ENCODE data around the gene ZNF362. TPM values are rescaled to one million over a fixed set of nuclear protein-coding genes. Genes with fewer than 3 reads are reported as not detected.

Gene ZNF362
- total and polyA plus RNA-seq, 2 of the 13 experiments (the other 11 are each of a cell fraction or from before 2014, with no cell fraction given) = 8.3 to 14.2 TPM

GRCh38 chr1:33347650-33347992 lies 91.3 kb downstream of the ZNF362 start (continued):
- TF ChIP-seq, protein P1, sequence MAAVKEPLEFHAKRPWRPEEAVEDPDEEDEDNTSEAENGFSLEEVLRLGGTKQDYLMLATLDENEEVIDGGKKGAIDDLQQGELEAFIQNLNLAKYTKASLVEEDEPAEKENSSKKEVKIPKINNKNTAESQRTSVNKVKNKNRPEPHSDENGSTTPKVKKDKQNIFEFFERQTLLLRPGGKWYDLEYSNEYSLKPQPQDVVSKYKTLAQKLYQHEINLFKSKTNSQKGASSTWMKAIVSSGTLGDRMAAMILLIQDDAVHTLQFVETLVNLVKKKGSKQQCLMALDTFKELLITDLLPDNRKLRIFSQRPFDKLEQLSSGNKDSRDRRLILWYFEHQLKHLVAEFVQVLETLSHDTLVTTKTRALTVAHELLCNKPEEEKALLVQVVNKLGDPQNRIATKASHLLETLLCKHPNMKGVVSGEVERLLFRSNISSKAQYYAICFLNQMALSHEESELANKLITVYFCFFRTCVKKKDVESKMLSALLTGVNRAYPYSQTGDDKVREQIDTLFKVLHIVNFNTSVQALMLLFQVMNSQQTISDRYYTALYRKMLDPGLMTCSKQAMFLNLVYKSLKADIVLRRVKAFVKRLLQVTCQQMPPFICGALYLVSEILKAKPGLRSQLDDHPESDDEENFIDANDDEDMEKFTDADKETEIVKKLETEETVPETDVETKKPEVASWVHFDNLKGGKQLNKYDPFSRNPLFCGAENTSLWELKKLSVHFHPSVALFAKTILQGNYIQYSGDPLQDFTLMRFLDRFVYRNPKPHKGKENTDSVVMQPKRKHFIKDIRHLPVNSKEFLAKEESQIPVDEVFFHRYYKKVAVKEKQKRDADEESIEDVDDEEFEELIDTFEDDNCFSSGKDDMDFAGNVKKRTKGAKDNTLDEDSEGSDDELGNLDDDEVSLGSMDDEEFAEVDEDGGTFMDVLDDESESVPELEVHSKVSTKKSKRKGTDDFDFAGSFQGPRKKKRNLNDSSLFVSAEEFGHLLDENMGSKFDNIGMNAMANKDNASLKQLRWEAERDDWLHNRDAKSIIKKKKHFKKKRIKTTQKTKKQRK (IDR thresholded peaks at IDR 0.05; ENCODE audit: low read length) = no peak
- TF ChIP-seq FLYWCH1 (CRISPR knock-in tag; IDR thresholded peaks at IDR 0.05) (no peak), ETV6 (CRISPR knock-in tag; conservative IDR thresholded peaks at IDR 0.05) (no peak), RXRB (CRISPR knock-in tag; IDR thresholded peaks at IDR 0.05; ENCODE audit: borderline replicate concordance) (no peak), ZNF264 (CRISPR knock-in tag; IDR thresholded peaks at IDR 0.05) (no peak), ZNF280B (CRISPR knock-in tag; IDR thresholded peaks at IDR 0.05; ENCODE audit: borderline replicate concordance) (no peak), ZIK1 (CRISPR knock-in tag; IDR thresholded peaks at IDR 0.05; ENCODE audit: borderline replicate concordance, low read depth) (no peak), ZNF678 (CRISPR knock-in tag; IDR thresholded peaks at IDR 0.05) (no peak), ZNF546 (CRISPR knock-in tag; conservative IDR thresholded peaks at IDR 0.05) (no peak), ZSCAN22 (CRISPR knock-in tag; IDR thresholded peaks at IDR 0.05) (no peak), SMARCE1 (IDR thresholded peaks at IDR 0.05; ENCODE audit: borderline replicate concordance) (no peak), BCL3 (CRISPR knock-in tag; IDR thresholded peaks at IDR 0.05) (no peak), SRY (CRISPR knock-in tag; IDR thresholded peaks at IDR 0.05) (no peak), CSRNP2 (CRISPR knock-in tag; conservative IDR thresholded peaks at IDR 0.05; ENCODE audit: low read depth) (no peak), LCORL (IDR thresholded peaks at IDR 0.05) (no peak), LCORL (CRISPR knock-in tag; IDR thresholded peaks at IDR 0.05) (no peak), FOXO1 (CRISPR knock-in tag; IDR thresholded peaks at IDR 0.05) (no peak), ZNF317 (CRISPR knock-in tag; IDR thresholded peaks at IDR 0.05) (no peak)
- TF ChIP-seq, protein P2, sequence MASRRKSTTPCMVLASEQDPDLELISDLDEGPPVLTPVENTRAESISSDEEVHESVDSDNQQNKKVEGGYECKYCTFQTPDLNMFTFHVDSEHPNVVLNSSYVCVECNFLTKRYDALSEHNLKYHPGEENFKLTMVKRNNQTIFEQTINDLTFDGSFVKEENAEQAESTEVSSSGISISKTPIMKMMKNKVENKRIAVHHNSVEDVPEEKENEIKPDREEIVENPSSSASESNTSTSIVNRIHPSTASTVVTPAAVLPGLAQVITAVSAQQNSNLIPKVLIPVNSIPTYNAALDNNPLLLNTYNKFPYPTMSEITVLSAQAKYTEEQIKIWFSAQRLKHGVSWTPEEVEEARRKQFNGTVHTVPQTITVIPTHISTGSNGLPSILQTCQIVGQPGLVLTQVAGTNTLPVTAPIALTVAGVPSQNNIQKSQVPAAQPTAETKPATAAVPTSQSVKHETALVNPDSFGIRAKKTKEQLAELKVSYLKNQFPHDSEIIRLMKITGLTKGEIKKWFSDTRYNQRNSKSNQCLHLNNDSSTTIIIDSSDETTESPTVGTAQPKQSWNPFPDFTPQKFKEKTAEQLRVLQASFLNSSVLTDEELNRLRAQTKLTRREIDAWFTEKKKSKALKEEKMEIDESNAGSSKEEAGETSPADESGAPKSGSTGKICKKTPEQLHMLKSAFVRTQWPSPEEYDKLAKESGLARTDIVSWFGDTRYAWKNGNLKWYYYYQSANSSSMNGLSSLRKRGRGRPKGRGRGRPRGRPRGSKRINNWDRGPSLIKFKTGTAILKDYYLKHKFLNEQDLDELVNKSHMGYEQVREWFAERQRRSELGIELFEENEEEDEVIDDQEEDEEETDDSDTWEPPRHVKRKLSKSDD (CRISPR knock-in tag; IDR thresholded peaks at IDR 0.05; ENCODE audit: low read depth) = no peak
- TF ChIP-seq, protein P3, sequence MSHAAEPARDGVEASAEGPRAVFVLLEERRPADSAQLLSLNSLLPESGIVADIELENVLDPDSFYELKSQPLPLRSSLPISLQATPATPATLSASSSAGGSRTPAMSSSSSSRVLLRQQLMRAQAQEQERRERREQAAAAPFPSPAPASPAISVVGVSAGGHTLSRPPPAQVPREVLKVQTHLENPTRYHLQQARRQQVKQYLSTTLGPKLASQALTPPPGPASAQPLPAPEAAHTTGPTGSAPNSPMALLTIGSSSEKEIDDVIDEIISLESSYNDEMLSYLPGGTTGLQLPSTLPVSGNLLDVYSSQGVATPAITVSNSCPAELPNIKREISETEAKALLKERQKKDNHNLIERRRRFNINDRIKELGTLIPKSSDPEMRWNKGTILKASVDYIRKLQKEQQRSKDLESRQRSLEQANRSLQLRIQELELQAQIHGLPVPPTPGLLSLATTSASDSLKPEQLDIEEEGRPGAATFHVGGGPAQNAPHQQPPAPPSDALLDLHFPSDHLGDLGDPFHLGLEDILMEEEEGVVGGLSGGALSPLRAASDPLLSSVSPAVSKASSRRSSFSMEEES (CRISPR knock-in tag; IDR thresholded peaks at IDR 0.05) = 0 out of 2 replicates have a peak, but pooled peaks have one; percentile 14

Measured in HepG2 (cell line).